ENCODE data around the gene GLG1.

GLG1 gene

DNA sequence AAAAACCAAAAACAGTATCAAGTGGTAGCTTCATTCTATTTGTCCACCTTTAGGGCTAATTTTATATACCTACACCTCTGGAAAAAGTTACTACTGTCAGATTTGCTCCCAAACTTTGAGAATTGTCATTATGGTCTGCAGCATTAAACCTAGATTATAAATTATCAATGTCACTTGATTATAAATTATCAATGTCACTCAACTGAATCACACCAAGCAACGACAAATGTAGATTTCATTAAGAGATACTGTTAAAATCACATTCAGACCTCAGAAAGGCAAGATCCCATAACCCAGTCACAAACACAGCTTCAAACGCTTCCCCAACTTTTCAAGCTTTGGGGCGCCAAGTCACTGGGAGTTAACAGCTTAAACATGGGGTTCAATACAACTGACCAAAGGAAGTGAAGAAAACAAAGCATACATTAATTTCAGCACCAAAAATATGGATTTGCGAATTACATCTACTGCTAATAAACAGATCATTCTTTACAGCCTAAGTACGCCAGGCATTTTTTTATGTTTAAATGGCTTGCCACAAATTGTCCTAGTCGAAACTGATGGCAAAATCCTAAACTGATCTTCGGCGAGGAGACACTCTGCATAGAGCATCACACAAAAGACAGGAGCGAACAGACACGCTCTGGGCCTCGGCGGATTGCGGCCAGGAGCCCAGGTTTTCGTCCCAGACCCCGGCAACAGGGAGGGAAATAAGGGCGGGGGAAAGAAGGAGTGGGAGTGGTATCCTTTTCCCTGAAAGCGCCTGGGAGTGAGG, 981 bp downstream of the GLG1 start:
- peak overlapping the region; percentile 76 for H3K4me2 ChIP-seq (ENCODE audit: low read length)
- H2AFZ ChIP-seq (ENCODE audit: low read depth, low read length): no peak overlapping the region
- peak overlapping the region; percentile 72 for H3K27ac ChIP-seq (ENCODE audit: low read length)
- H3K27me3 ChIP-seq (ENCODE audit: low read depth, low read length): no peaks in the 10 kb centered on the region
- H3K36me3 ChIP-seq (replicated peaks; ENCODE audit: low read depth, low read length): no peaks in the 10 kb centered on the region
- no peaks in the 10 kb centered on the region for H3K9me3 ChIP-seq (ENCODE audit: insufficient read depth, low read length)
- peaks cover 59% of the 10 kb centered on the region for H3K79me2 ChIP-seq (ENCODE audit: low read length)
- peaks cover 25% of the 10 kb centered on the region for H4K20me1 ChIP-seq (ENCODE audit: insufficient read depth, low read length)
- H3K4me3 ChIP-seq (ENCODE audit: low read length): peak overlapping the region; percentile 95
- H3K9ac ChIP-seq (ENCODE audit: low read length): peak overlapping the region; percentile 93
- no peak for TF ChIP-seq EZH2phosphoT487 (IDR thresholded peaks at IDR 0.05; ENCODE audit: low read depth)
- TF ChIP-seq, protein P1, sequence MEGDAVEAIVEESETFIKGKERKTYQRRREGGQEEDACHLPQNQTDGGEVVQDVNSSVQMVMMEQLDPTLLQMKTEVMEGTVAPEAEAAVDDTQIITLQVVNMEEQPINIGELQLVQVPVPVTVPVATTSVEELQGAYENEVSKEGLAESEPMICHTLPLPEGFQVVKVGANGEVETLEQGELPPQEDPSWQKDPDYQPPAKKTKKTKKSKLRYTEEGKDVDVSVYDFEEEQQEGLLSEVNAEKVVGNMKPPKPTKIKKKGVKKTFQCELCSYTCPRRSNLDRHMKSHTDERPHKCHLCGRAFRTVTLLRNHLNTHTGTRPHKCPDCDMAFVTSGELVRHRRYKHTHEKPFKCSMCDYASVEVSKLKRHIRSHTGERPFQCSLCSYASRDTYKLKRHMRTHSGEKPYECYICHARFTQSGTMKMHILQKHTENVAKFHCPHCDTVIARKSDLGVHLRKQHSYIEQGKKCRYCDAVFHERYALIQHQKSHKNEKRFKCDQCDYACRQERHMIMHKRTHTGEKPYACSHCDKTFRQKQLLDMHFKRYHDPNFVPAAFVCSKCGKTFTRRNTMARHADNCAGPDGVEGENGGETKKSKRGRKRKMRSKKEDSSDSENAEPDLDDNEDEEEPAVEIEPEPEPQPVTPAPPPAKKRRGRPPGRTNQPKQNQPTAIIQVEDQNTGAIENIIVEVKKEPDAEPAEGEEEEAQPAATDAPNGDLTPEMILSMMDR (IDR thresholded peaks at IDR 0.05; ENCODE audit: low read depth, low read length): no peak
- H3K4me1 ChIP-seq (ENCODE audit: low read length): peaks cover 24% of the 10 kb centered on the region

- H3K27me3 ChIP-seq (ENCODE audit: low read depth, low read length): no peaks in the 10 kb centered on the region
- H3K27ac ChIP-seq (ENCODE audit: low read length): no peak overlapping the region
- peaks cover 65% of the 10 kb centered on the region for H3K79me2 ChIP-seq (ENCODE audit: low read length)
- peaks cover 31% of the 10 kb centered on the region for H4K20me1 ChIP-seq (ENCODE audit: insufficient read depth, low read length)
- peaks cover 29% of the 10 kb centered on the region for H3K4me1 ChIP-seq (ENCODE audit: low read length)
- peak overlapping the region; percentile 76 for H3K4me2 ChIP-seq (ENCODE audit: low read length)
- no peaks in the 10 kb centered on the region for H3K9me3 ChIP-seq (ENCODE audit: insufficient read depth, low read length)
- no peak overlapping the region for H2AFZ ChIP-seq (ENCODE audit: low read depth, low read length)
- peak overlapping the region; percentile 95 for H3K4me3 ChIP-seq (ENCODE audit: low read length)
- H3K36me3 ChIP-seq (replicated peaks; ENCODE audit: low read depth, low read length): no peaks in the 10 kb centered on the region
- no peak for TF ChIP-seq EZH2phosphoT487 (IDR thresholded peaks at IDR 0.05; ENCODE audit: low read depth)
- TF ChIP-seq, protein P1 (IDR thresholded peaks at IDR 0.05; ENCODE audit: low read depth, low read length): no peak
- peak overlapping the region; percentile 93 for H3K9ac ChIP-seq (ENCODE audit: low read length)
These were observed 1.6 kb downstream of the GLG1 start for GRCh38 chr16:74605332-74605731.

DNA sequence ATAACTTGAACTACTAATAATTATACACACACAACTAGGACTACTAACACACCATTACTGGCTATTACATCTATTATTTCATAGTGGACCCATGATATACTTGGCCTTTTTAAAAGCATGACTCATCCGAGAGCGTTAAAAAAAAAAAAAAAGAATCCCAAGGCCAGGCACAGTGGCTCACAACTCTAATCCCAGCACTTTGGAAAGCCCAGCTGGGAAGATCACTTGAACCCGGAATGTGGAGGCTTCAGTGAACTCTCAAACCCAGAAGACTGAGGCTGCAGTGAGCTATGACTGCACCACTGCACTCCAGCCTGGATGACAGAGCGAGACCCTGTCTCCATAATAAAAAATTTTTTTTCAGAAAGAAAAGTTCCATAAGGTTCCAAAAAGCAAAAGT, 3.1 kb downstream of the GLG1 start:
- H3K79me2 ChIP-seq (ENCODE audit: low read length): peaks cover 80% of the 10 kb centered on the region
- H3K4me2 ChIP-seq (ENCODE audit: low read length): no peak overlapping the region
- no peaks in the 10 kb centered on the region for H3K27me3 ChIP-seq (ENCODE audit: low read depth, low read length)
- TF ChIP-seq EZH2phosphoT487 (IDR thresholded peaks at IDR 0.05; ENCODE audit: low read depth): no peak
- TF ChIP-seq, protein P1 (IDR thresholded peaks at IDR 0.05; ENCODE audit: low read depth, low read length): no peak
- peaks cover 31% of the 10 kb centered on the region for H3K4me1 ChIP-seq (ENCODE audit: low read length)
- peaks cover 42% of the 10 kb centered on the region for H4K20me1 ChIP-seq (ENCODE audit: insufficient read depth, low read length)
- H3K9ac ChIP-seq (ENCODE audit: low read length): no peak overlapping the region
- no peak overlapping the region for H2AFZ ChIP-seq (ENCODE audit: low read depth, low read length)
- H3K4me3 ChIP-seq (ENCODE audit: low read length): no peak overlapping the region
- no peaks in the 10 kb centered on the region for H3K36me3 ChIP-seq (replicated peaks; ENCODE audit: low read depth, low read length)
- no peaks in the 10 kb centered on the region for H3K9me3 ChIP-seq (ENCODE audit: insufficient read depth, low read length)
- H3K27ac ChIP-seq (ENCODE audit: low read length): no peak overlapping the region

DNA sequence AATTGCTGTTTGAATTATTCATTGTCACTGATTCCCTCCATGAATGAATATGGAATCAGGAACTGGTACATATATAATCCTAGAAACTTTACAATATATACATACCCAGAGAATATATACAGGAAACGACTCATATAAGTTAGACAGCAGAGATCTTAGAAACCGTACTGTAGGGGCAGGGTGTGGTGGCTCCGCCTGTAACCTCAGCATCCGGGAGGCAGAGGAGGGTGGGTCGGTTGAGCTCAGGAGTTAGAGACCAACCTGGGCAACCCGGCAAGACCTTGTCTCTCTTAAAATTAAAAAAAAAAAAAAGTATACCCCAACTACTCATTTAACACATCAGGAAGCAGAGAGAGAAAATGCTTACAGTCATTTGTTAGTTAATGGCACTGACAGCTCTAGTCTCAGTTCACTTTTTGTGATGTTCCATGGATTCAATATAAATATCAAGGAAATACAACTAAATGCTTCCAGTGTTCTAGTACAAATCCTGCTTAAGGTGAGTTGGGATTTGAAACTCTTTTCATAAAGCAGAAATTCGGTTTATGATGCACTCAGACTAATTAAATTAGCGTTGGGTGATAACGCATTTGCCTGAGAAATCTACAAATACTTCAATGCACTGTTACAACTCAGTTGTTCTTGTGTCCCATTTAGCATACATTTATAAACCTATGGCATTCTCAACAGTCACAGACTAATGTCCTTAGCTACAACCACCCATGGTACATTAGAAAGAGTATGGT, 5.6 kb downstream of the GLG1 start:
- Histone ChIP-seq H3K79me2 (ENCODE audit: low read length) (peaks cover 94% of the 10 kb centered on the region), H3K36me3 (replicated peaks; ENCODE audit: low read depth, low read length) (peaks cover 7% of the 10 kb centered on the region), H3K27ac (ENCODE audit: low read length) (peak overlapping the region; percentile 3; the same call in 1 of the 2 replicates), H3K9ac (ENCODE audit: low read length) (no peak overlapping the region), H2AFZ (ENCODE audit: low read depth, low read length) (no peak overlapping the region), H3K4me2 (ENCODE audit: low read length) (peak overlapping the region; percentile 53), H3K9me3 (ENCODE audit: insufficient read depth, low read length) (no peaks in the 10 kb centered on the region), H4K20me1 (ENCODE audit: insufficient read depth, low read length) (peaks cover 52% of the 10 kb centered on the region), H3K4me3 (ENCODE audit: low read length) (peak overlapping the region; percentile 42), H3K27me3 (ENCODE audit: low read depth, low read length) (no peaks in the 10 kb centered on the region), H3K4me1 (ENCODE audit: low read length) (peaks cover 27% of the 10 kb centered on the region)
- TF ChIP-seq, protein P1 (IDR thresholded peaks at IDR 0.05; ENCODE audit: low read depth, low read length): no peak
